Measurements from ENCODE around the gene PROK2. TPM values are rescaled to one million over a fixed set of nuclear protein-coding genes. Genes with fewer than 3 reads are reported as not detected.
A peak's percentile ranks its signal among the peaks of the same experiment; 100 is the strongest.

The PROK2 gene
- total RNA-seq, 1 donor from 2014 or later: 2.1 TPM

- Histone ChIP-seq H3K4me1 (peaks cover 12% of the 10 kb centered on the region), H3K4me3 (no peak overlapping the region), H2AFZ (replicated peaks) (no peak overlapping the region), H3K9ac (no peak overlapping the region), H3K9me3 (ENCODE audit: low read depth) (no peaks in the 10 kb centered on the region), H4K20me1 (ENCODE audit: low read depth) (peaks cover 5% of the 10 kb centered on the region), H3K79me2 (ENCODE audit: low read depth) (no peaks in the 10 kb centered on the region), H3K4me2 (no peak overlapping the region), H3K36me3 (no peaks in the 10 kb centered on the region), H3F3A (ENCODE audit: low read depth) (peaks cover 13% of the 10 kb centered on the region), H3K27ac (no peak overlapping the region), H3K27me3 (peaks cover 42% of the 10 kb centered on the region)
- no peaks in the 10 kb centered on the region for H3K36me3 Mint-ChIP-seq
- H3K4me1 Mint-ChIP-seq: peaks cover 23% of the 10 kb centered on the region
- no peak for DNase-seq (ENCODE audit: low spot score)
- no peaks in the 10 kb centered on the region for H3K9me3 Mint-ChIP-seq
- peak overlapping the region; percentile 90 for H3K4me3 Mint-ChIP-seq
- H3K27ac Mint-ChIP-seq: no peak overlapping the region
- no peak for TF ChIP-seq EZH2phosphoT487 (IDR thresholded peaks at IDR 0.05)
- TF ChIP-seq EZH2 (IDR thresholded peaks at IDR 0.05): no peak
- no peak for TF ChIP-seq CTCF (IDR thresholded peaks at IDR 0.05)
- peaks cover 7% of the 10 kb centered on the region for H3K27me3 Mint-ChIP-seq (ENCODE audit: insufficient read depth, low read depth)
Measured at GRCh38 chr3:71723452-71724170, 61.3 kb downstream of the PROK2 start.

DNA sequence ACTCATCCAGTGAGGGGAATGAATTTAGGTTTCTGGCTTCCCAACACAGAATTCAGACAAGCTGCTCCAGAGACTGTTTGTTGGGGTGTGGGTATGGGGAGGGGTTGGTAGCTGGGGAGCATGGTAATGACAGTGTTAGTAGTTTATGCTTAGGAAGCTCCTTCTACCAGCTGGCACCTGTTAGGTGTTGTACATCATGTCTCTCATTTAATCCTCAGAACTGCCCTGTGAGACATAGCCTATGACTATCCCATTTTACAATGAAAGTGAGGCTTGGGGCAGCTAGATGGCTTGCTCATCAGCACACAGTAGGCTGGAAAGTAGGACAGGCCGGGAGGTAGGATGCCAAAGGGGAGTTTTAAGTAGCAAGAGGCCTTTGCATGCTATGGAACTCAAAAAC is 62.3 kb downstream of the PROK2 start:
- Histone ChIP-seq H3K4me3 (no peak overlapping the region), H3K36me3 (no peaks in the 10 kb centered on the region), H2AFZ (replicated peaks) (no peak overlapping the region), H3K9me3 (ENCODE audit: low read depth) (no peaks in the 10 kb centered on the region), H3K4me2 (no peak overlapping the region), H3K9ac (no peak overlapping the region), H3K27ac (no peak overlapping the region), H3F3A (ENCODE audit: low read depth) (peaks cover 4% of the 10 kb centered on the region), H3K27me3 (peaks cover 42% of the 10 kb centered on the region), H4K20me1 (ENCODE audit: low read depth) (peaks cover 4% of the 10 kb centered on the region), H3K79me2 (ENCODE audit: low read depth) (no peaks in the 10 kb centered on the region), H3K4me1 (peaks cover 12% of the 10 kb centered on the region)
- no peaks in the 10 kb centered on the region for H3K9me3 Mint-ChIP-seq
- H3K4me1 Mint-ChIP-seq: peaks cover 18% of the 10 kb centered on the region
- no peak overlapping the region for H3K4me3 Mint-ChIP-seq
- H3K27ac Mint-ChIP-seq: no peak overlapping the region
- peaks cover 7% of the 10 kb centered on the region for H3K27me3 Mint-ChIP-seq (ENCODE audit: insufficient read depth, low read depth)
- no peak for DNase-seq (ENCODE audit: low spot score)
- H3K36me3 Mint-ChIP-seq: no peaks in the 10 kb centered on the region
- TF ChIP-seq EZH2phosphoT487 (IDR thresholded peaks at IDR 0.05) (no peak), EZH2 (IDR thresholded peaks at IDR 0.05) (no peak), CTCF (IDR thresholded peaks at IDR 0.05) (no peak)

Small RNA genes within 50 kb of the gene (small RNA-seq; reads per million reads assigned to genes)
- gene RN7SL271P: not detected

Other genes starting within 250 kb of the PROK2 start
- gene FOXP1, start 201.4 kb downstream of the PROK2 start, total RNA-seq (ENCODE audit: low replicate concordance): 27.3 and 29.9 TPM in 2 replicates
- 6.3 and 18.2 TPM in 2 replicates for gene EIF4E3, start 59.7 kb downstream of the PROK2 start, total RNA-seq (ENCODE audit: low replicate concordance)
- gene GPR27, start 31.3 kb downstream of the PROK2 start, total RNA-seq (ENCODE audit: low replicate concordance): 18.3 and 19.4 TPM in 2 replicates